Vagina (tissue), 2 donors: Measurements from ENCODE around the gene ZDHHC1.

ENCODE experiments used
- CTCF ChIP-seq, 3 experiments: fragments of 450-650 bp in 2 of 3; fragments of 200-600 bp in 1 of 3; sonication (generic) in 1 of 3; IDR thresholded peaks; one replicate each; pipeline ENCODE4 v1.5.1; 2017 to 2019; ENCODE audit warnings: antibody characterized with exemption in 3 of 3, mild to moderate bottlenecking in 2 of 3, moderate library complexity in 2 of 3
- POLR2AphosphoS5 ChIP-seq, 2 donors: sonication (generic); formaldehyde crosslinking; IDR thresholded peaks; one replicate each; pipeline ENCODE4 v1.9.0; 2017; ENCODE audit warnings: antibody characterized with exemption in 2 of 2, mild to moderate bottlenecking in 2 of 2, low read depth in 1 of 2; ENCODE audit not compliant: insufficient read depth in 1 of 2

DNA sequence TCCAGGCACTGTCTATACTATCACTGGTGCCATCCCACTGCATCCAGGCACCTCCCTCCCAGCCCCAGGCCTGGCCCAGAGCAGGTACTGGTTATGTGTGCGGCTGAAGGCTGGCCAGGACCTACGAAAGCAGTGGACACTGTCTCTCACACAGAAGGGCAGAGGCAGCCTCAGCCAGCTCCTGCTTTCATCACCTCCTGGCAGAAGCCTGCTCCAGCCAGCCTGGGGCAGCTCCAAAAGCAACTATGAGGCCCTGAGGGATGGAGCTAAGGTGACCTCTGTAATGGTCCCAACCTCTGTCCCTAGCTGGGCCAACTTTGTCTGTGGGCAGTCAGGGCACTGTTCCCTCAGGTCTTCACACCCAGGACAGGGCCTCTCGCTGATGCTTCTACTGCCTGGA lies 33.5 kb upstream of the ZDHHC1 start:
- no peak for TF ChIP-seq POLR2AphosphoS5 (IDR thresholded peaks at IDR 0.05; ENCODE audit: insufficient read depth in 1 of 2, low read depth in 1 of 2)
- TF ChIP-seq CTCF (IDR thresholded peaks at IDR 0.05) = no peak
